Sigmoid colon (tissue), 7 donors: ENCODE results near the gene ZBTB34. TPM values are rescaled to one million over a fixed set of nuclear protein-coding genes. Genes with fewer than 3 reads are reported as not detected.
"Not testable (repeated sequence)": the region's sequence is repeated elsewhere in the genome, so short reads cannot be mapped to it uniquely, and the experiment has no call there.

Experiments
- DNase-seq: peaks from one replicate; pipeline ENCODE4 v3.0.0-alpha.2; 2019
- H3K27ac ChIP-seq, 4 donors: fragments of 200-600 bp; sonication (generic); one replicate each; pipeline ENCODE4 v1.5.1; 2016 to 2019; ENCODE audit warnings: mild to moderate bottlenecking in 1 of 4
- H3K27me3 ChIP-seq, 3 donors: fragments of 200-600 bp; sonication (generic); one replicate each; pipeline ENCODE4 v1.5.1; 2019; ENCODE audit warnings: mild to moderate bottlenecking in 1 of 3
- H3K36me3 ChIP-seq, 4 donors: fragments of 200-600 bp; sonication (generic); one replicate each; pipeline ENCODE4 v1.5.1; 2016 to 2019
- H3K4me1 ChIP-seq, 4 donors: fragments of 200-600 bp; sonication (generic); one replicate each; pipeline ENCODE4 v1.5.1; 2017 to 2019
- H3K4me3 ChIP-seq, 4 donors: fragments of 200-600 bp; sonication (generic); one replicate each; pipeline ENCODE4 v1.5.1; 2017 to 2019; ENCODE audit warnings: mild to moderate bottlenecking in 2 of 4, moderate library complexity in 1 of 4
- H3K9me3 ChIP-seq, 4 donors: fragments of 200-600 bp in 3 of 4; sonication (generic) in 3 of 4; one replicate each; pipeline versions ENCODE4 v1.5.1 to v1.6.1; 2013 to 2019
- CTCF ChIP-seq, 4 experiments: fragments of 450-650 bp in 3 of 4; fragments of 200-600 bp in 1 of 4; IDR thresholded peaks; one replicate each; pipeline ENCODE4 v1.5.1; 2016 to 2019; ENCODE audit warnings: antibody characterized with exemption in 4 of 4, mild to moderate bottlenecking in 3 of 4, moderate library complexity in 2 of 4
- EP300 ChIP-seq, 4 donors: sonication (generic); formaldehyde crosslinking; IDR thresholded peaks; one replicate each; pipeline ENCODE4 v1.6.1; 2017; ENCODE audit warnings: antibody characterized with exemption in 4 of 4
- POLR2A ChIP-seq, 2 donors: fragments of 450-650 bp; IDR thresholded peaks; one replicate each; pipeline ENCODE4 v1.6.1; 2016; ENCODE audit warnings: antibody characterized with exemption in 2 of 2, mild to moderate bottlenecking in 2 of 2, moderate library complexity in 2 of 2
- POLR2AphosphoS5 ChIP-seq, 4 donors: sonication (generic); formaldehyde crosslinking; IDR thresholded peaks; one replicate each; pipeline ENCODE4 v1.6.1; 2017; ENCODE audit warnings: antibody characterized with exemption in 4 of 4
- WGBS, 2 donors: extraction: QIAGEN DNeasy Blood & Tissue Kit; methylation state at CpG; one replicate each; pipeline ENCODE4 v1.1.7; 2013; 5-methylcytosine and 5-hydroxymethylcytosine counted together
- intact Hi-C: fragments of 100-400 bp; cut with DNase I; formaldehyde crosslinking; loops from one replicate; pipeline ENCODE4 v1.15.1; 2023
- polyA plus RNA-seq, 3 donors: library from polyadenylated mRNA; stranded (reverse); fragments of 200-250 nt; gene quantifications; one replicate each; pipeline ENCODE4 v1.2.3, GENCODE V29; 2013
- total RNA-seq, 4 donors: library from RNA; depleted of rRNA; stranded (reverse); fragments of >200 nt; gene quantifications; one replicate each; pipeline ENCODE4 v1.1.0, GENCODE V29; 2016
- donor health status: healthy with polysubstance abuse.
- donor health status: Bipolar disorder and iron deficiency.
- donor health status: healthy.

Gene ZBTB34
- total and polyA plus RNA-seq, 7 donors = 1.4 to 11.4 (median 8.9) TPM

- no peaks in the 10 kb centered on the region for H3K27me3 ChIP-seq
- 80 to 92% methylated on average over 1 of the region's 1 CpG for WGBS, 2 donors
- H3K4me3 ChIP-seq = no peak overlapping the region
- no peak for TF ChIP-seq EP300 (IDR thresholded peaks at IDR 0.05)
- TF ChIP-seq POLR2A (IDR thresholded peaks at IDR 0.05) = no peak
- no peak overlapping the region for H3K27ac ChIP-seq
- intact Hi-C loops = no loop called here
- peaks cover 0 to 14% (median 5%) of the 10 kb centered on the region in 4 donors for H3K4me1 ChIP-seq
- DNase-seq = no peak
- H3K9me3 ChIP-seq = peaks cover 0 to 15% (median 4%) of the 10 kb centered on the region in 4 donors
- peaks cover 0 to 39% (median 7%) of the 10 kb centered on the region in 4 donors for H3K36me3 ChIP-seq
These were observed 41.0 kb upstream of the ZBTB34 start for GRCh38 chr9:126819482-126819881.

- H3K9me3 ChIP-seq = peaks cover 0 to 11% (median 3%) of the 10 kb centered on the region in 4 donors
- no peaks in the 10 kb centered on the region for H3K27me3 ChIP-seq
- TF ChIP-seq CTCF (IDR thresholded peaks at IDR 0.05) = no peak
- no peak for TF ChIP-seq EP300 (IDR thresholded peaks at IDR 0.05)
- no peak for TF ChIP-seq POLR2AphosphoS5 (IDR thresholded peaks at IDR 0.05)
- TF ChIP-seq POLR2A (IDR thresholded peaks at IDR 0.05) = no peak
- no peak for DNase-seq
- peaks cover 0 to 14% (median 5%) of the 10 kb centered on the region in 4 donors for H3K4me1 ChIP-seq
- WGBS, 2 donors = 41 to 54% methylated on average over 2 of the region's 2 CpGs
- no peak overlapping the region for H3K4me3 ChIP-seq
- H3K27ac ChIP-seq = no peak overlapping the region
- intact Hi-C loops = no loop called here
- H3K36me3 ChIP-seq = peaks cover 0 to 40% (median 5%) of the 10 kb centered on the region in 4 donors
These were observed 38.2 kb upstream of the ZBTB34 start for GRCh38 chr9:126822278-126822677.

GRCh38 chr9:126822873-126823272 lies 37.6 kb upstream of the ZBTB34 start:
- no peak for DNase-seq
- WGBS, 2 donors = 22 to 74% methylated on average over 1 of the region's 1 CpG
- Histone ChIP-seq H3K4me1 (peaks cover 0 to 14% (median 5%) of the 10 kb centered on the region in 4 donors), H3K4me3 (no peak overlapping the region), H3K27ac (no peak overlapping the region), H3K36me3 (peaks cover 0 to 42% (median 6%) of the 10 kb centered on the region in 4 donors), H3K27me3 (no peaks in the 10 kb centered on the region), H3K9me3 (peaks cover 0 to 11% (median 3%) of the 10 kb centered on the region in 4 donors)
- no peak for TF ChIP-seq POLR2A (IDR thresholded peaks at IDR 0.05)
- no peak for TF ChIP-seq POLR2AphosphoS5 (IDR thresholded peaks at IDR 0.05)
- TF ChIP-seq EP300 (IDR thresholded peaks at IDR 0.05) = no peak
- no peak for TF ChIP-seq CTCF (IDR thresholded peaks at IDR 0.05)
- intact Hi-C loops = no loop called here

GRCh38 chr9:126824052-126824451 lies 36.4 kb upstream of the ZBTB34 start:
- H3K9me3 ChIP-seq, intact Hi-C loops, H3K27me3 ChIP-seq, H3K4me3 ChIP-seq, H3K27ac ChIP-seq, DNase-seq: not testable (repeated sequence)
- Histone ChIP-seq H3K4me1 (peaks cover 0 to 14% (median 6%) of the 10 kb centered on the region in 4 donors), H3K36me3 (peaks cover 0 to 39% (median 3%) of the 10 kb centered on the region in 4 donors)
- 84 to 91% methylated on average over 7 of the region's 7 CpGs for WGBS, 2 donors

- WGBS, 2 donors = 96 to 98% methylated on average over 7 of the region's 7 CpGs
- no peak for DNase-seq
- Histone ChIP-seq H3K27ac (no peak overlapping the region), H3K27me3 (no peaks in the 10 kb centered on the region), H3K9me3 (no peaks in the 10 kb centered on the region), H3K4me3 (no peak overlapping the region), H3K36me3 (peaks cover 0 to 25% (median 7%) of the 10 kb centered on the region in 4 donors), H3K4me1 (peaks cover 0 to 13% (median 6%) of the 10 kb centered on the region in 4 donors)
- TF ChIP-seq EP300 (IDR thresholded peaks at IDR 0.05) (no peak), POLR2A (IDR thresholded peaks at IDR 0.05) (no peak), POLR2AphosphoS5 (IDR thresholded peaks at IDR 0.05) (no peak), CTCF (IDR thresholded peaks at IDR 0.05) (no peak)
- intact Hi-C loops = no loop called here
These were observed 33.2 kb upstream of the ZBTB34 start for GRCh38 chr9:126827227-126827626.

GRCh38 chr9:126829035-126829434 lies 31.4 kb upstream of the ZBTB34 start:
- H3K4me1 ChIP-seq = peaks cover 0 to 5% (median 0%) of the 10 kb centered on the region in 4 donors
- no peak for DNase-seq

More at GRCh38 chr9:126829035-126829434, 31.4 kb upstream of the ZBTB34 start:
- Histone ChIP-seq H3K9me3 (no peaks in the 10 kb centered on the region), H3K4me3 (no peak overlapping the region), H3K27ac (no peak overlapping the region), H3K36me3 (peaks cover 12 to 32% (median 19%) of the 10 kb centered on the region in 4 donors), H3K27me3 (no peaks in the 10 kb centered on the region)
- WGBS, 2 donors = 72 to 85% methylated on average over 1 of the region's 1 CpG
- intact Hi-C loops = no loop called here
- no peak for TF ChIP-seq CTCF (IDR thresholded peaks at IDR 0.05)
